ENCODE results near the gene ZNF521. TPM values are rescaled to one million over a fixed set of nuclear protein-coding genes. Genes with fewer than 3 reads are reported as not detected.

Gene ZNF521
- total RNA-seq, 1 donor from 2014 or later: 48.0 TPM

DNA sequence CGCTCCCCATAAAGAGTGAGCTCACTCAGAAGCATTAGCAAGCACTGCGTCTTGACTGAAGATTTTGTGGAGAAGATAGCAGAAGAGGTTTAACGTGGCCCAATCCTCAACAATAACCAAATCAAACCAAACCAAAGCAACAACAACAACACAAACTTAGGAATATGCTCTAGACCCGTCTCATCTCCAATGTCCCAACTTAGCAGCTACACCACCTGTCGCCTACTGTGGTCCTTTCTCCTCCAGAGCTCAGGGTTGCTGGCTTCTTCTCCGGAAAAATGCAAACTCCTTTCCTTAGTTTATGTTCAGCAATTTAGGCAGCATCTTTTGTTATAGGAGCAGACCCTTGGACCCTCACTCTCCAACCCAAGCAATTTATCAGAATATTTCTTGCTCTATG lies 301.4 kb downstream of the ZNF521 start:
- no peaks in the 10 kb centered on the region for H3K4me1 ChIP-seq (ENCODE audit: insufficient read depth, low read length)
- H3K27me3 Mint-ChIP-seq (ENCODE audit: low read depth, unreplicated experiment): peaks cover 14% of the 10 kb centered on the region
- H3K27me3 ChIP-seq (ENCODE audit: insufficient read depth, low read length): no peaks in the 10 kb centered on the region
- no peak overlapping the region for H3K4me3 ChIP-seq (ENCODE audit: insufficient read depth, low read depth, low read length)
- no peak for DNase-seq (ENCODE audit: low read depth)
- no peaks in the 10 kb centered on the region for H3K36me3 ChIP-seq (ENCODE audit: insufficient read depth, low read length)
- H3K4me2 ChIP-seq (ENCODE audit: low read length): no peak overlapping the region
- FAIRE-seq: no peak
- peaks cover 4% of the 10 kb centered on the region for H3K9me3 Mint-ChIP-seq (ENCODE audit: unreplicated experiment)
- TF ChIP-seq, protein P1, sequence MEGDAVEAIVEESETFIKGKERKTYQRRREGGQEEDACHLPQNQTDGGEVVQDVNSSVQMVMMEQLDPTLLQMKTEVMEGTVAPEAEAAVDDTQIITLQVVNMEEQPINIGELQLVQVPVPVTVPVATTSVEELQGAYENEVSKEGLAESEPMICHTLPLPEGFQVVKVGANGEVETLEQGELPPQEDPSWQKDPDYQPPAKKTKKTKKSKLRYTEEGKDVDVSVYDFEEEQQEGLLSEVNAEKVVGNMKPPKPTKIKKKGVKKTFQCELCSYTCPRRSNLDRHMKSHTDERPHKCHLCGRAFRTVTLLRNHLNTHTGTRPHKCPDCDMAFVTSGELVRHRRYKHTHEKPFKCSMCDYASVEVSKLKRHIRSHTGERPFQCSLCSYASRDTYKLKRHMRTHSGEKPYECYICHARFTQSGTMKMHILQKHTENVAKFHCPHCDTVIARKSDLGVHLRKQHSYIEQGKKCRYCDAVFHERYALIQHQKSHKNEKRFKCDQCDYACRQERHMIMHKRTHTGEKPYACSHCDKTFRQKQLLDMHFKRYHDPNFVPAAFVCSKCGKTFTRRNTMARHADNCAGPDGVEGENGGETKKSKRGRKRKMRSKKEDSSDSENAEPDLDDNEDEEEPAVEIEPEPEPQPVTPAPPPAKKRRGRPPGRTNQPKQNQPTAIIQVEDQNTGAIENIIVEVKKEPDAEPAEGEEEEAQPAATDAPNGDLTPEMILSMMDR (IDR thresholded peaks at IDR 0.05; ENCODE audit: insufficient read depth, low read depth, low read length): no peak
- no peak for TF ChIP-seq EZH2 (IDR thresholded peaks at IDR 0.05; ENCODE audit: insufficient read depth, low read length)
- no peak overlapping the region for H3K27ac ChIP-seq (ENCODE audit: low read depth, low read length)
- no peaks in the 10 kb centered on the region for H3K4me1 Mint-ChIP-seq (ENCODE audit: low read depth, unreplicated experiment)
- no peak overlapping the region for H3K9ac ChIP-seq (ENCODE audit: low read length)
- no peaks in the 10 kb centered on the region for H3K9me3 ChIP-seq (ENCODE audit: insufficient read depth, low read depth, low read length)
- no peak overlapping the region for H2AFZ ChIP-seq (ENCODE audit: low read depth, low read length)
- H3K36me3 Mint-ChIP-seq (ENCODE audit: low read depth, unreplicated experiment): no peaks in the 10 kb centered on the region
- H3K27ac Mint-ChIP-seq (ENCODE audit: unreplicated experiment): no peak overlapping the region
- H4K20me1 ChIP-seq (ENCODE audit: insufficient read depth, low read length): no peaks in the 10 kb centered on the region
- no peak overlapping the region for H3K4me3 Mint-ChIP-seq (ENCODE audit: unreplicated experiment)
- H3K79me2 ChIP-seq (ENCODE audit: insufficient read depth, low read length): no peaks in the 10 kb centered on the region

DNA sequence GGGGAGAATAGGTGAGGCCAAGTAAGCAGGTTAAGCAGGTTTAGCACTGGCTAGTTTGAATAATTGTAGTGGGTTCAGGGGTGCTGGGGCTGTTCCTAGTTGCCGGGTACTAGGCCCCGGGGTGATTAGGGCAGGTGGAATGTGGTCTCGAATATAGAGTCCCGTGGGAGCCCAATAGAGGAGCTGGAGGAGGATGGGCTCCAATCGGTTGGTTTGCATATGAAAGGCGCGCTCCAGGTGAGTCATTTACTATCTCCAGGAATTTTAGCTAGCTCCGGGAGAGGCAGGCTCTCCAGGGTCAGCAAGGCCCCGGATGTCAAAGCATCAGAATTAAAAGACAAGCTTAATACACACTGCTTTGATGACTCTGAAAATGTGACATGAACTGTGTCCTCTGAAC lies 304.0 kb downstream of the ZNF521 start:
- Histone ChIP-seq H3K9me3 (ENCODE audit: insufficient read depth, low read depth, low read length) (peaks cover 2% of the 10 kb centered on the region), H3K36me3 (ENCODE audit: insufficient read depth, low read length) (no peaks in the 10 kb centered on the region), H3K27me3 (ENCODE audit: insufficient read depth, low read length) (no peaks in the 10 kb centered on the region), H3K9ac (ENCODE audit: low read length) (no peak overlapping the region), H4K20me1 (ENCODE audit: insufficient read depth, low read length) (no peaks in the 10 kb centered on the region), H3K27ac (ENCODE audit: low read depth, low read length) (no peak overlapping the region), H3K4me2 (ENCODE audit: low read length) (no peak overlapping the region), H3K4me1 (ENCODE audit: insufficient read depth, low read length) (no peaks in the 10 kb centered on the region), H2AFZ (ENCODE audit: low read depth, low read length) (no peak overlapping the region), H3K4me3 (ENCODE audit: insufficient read depth, low read depth, low read length) (no peak overlapping the region), H3K79me2 (ENCODE audit: insufficient read depth, low read length) (no peaks in the 10 kb centered on the region)
- no peaks in the 10 kb centered on the region for H3K4me1 Mint-ChIP-seq (ENCODE audit: low read depth, unreplicated experiment)
- FAIRE-seq (no peak), DNase-seq (ENCODE audit: low read depth) (no peak)
- TF ChIP-seq, protein P1 (IDR thresholded peaks at IDR 0.05; ENCODE audit: insufficient read depth, low read depth, low read length): no peak
- no peak for TF ChIP-seq EZH2 (IDR thresholded peaks at IDR 0.05; ENCODE audit: insufficient read depth, low read length)
- no peak overlapping the region for H3K27ac Mint-ChIP-seq (ENCODE audit: unreplicated experiment)
- peaks cover 19% of the 10 kb centered on the region for H3K27me3 Mint-ChIP-seq (ENCODE audit: low read depth, unreplicated experiment)
- peaks cover 5% of the 10 kb centered on the region for H3K9me3 Mint-ChIP-seq (ENCODE audit: unreplicated experiment)
- H3K36me3 Mint-ChIP-seq (ENCODE audit: low read depth, unreplicated experiment): no peaks in the 10 kb centered on the region
- H3K4me3 Mint-ChIP-seq (ENCODE audit: unreplicated experiment): no peak overlapping the region

DNA sequence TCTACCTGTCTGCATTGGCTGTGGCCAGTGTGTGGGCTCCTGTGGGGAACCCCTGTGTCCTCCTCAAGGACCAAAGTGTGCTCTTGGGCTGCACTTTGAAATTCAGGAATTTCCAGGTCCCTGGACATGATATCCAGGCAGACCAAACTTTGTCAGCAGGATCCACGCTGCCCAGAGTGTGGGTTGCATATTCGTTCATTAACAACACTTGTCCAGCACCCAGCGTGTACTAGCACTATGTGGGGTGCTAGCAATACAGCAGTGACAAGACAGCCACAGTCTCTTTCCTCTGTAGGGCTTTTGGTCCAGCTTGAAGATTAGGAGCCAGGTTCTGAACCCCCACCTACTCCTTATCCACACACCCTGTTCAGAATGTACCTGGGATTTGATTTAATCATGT lies 304.5 kb downstream of the ZNF521 start:
- no peak for FAIRE-seq
- H4K20me1 ChIP-seq (ENCODE audit: insufficient read depth, low read length): no peaks in the 10 kb centered on the region
- H2AFZ ChIP-seq (ENCODE audit: low read depth, low read length): no peak overlapping the region
- no peaks in the 10 kb centered on the region for H3K4me1 ChIP-seq (ENCODE audit: insufficient read depth, low read length)
- no peak for DNase-seq (ENCODE audit: low read depth)
- no peaks in the 10 kb centered on the region for H3K4me1 Mint-ChIP-seq (ENCODE audit: low read depth, unreplicated experiment)
- no peaks in the 10 kb centered on the region for H3K79me2 ChIP-seq (ENCODE audit: insufficient read depth, low read length)
- H3K27ac ChIP-seq (ENCODE audit: low read depth, low read length): no peak overlapping the region
- no peak overlapping the region for H3K4me3 Mint-ChIP-seq (ENCODE audit: unreplicated experiment)
- H3K9ac ChIP-seq (ENCODE audit: low read length): no peak overlapping the region
- H3K27me3 ChIP-seq (ENCODE audit: insufficient read depth, low read length): no peaks in the 10 kb centered on the region
- peaks cover 19% of the 10 kb centered on the region for H3K27me3 Mint-ChIP-seq (ENCODE audit: low read depth, unreplicated experiment)
- no peaks in the 10 kb centered on the region for H3K36me3 Mint-ChIP-seq (ENCODE audit: low read depth, unreplicated experiment)
- peaks cover 2% of the 10 kb centered on the region for H3K9me3 ChIP-seq (ENCODE audit: insufficient read depth, low read depth, low read length)
- H3K27ac Mint-ChIP-seq (ENCODE audit: unreplicated experiment): no peak overlapping the region
- H3K4me3 ChIP-seq (ENCODE audit: insufficient read depth, low read depth, low read length): no peak overlapping the region
- TF ChIP-seq EZH2 (IDR thresholded peaks at IDR 0.05; ENCODE audit: insufficient read depth, low read length): no peak
- TF ChIP-seq, protein P1 (IDR thresholded peaks at IDR 0.05; ENCODE audit: insufficient read depth, low read depth, low read length): no peak
- H3K9me3 Mint-ChIP-seq (ENCODE audit: unreplicated experiment): peaks cover 5% of the 10 kb centered on the region
- H3K4me2 ChIP-seq (ENCODE audit: low read length): no peak overlapping the region
- no peaks in the 10 kb centered on the region for H3K36me3 ChIP-seq (ENCODE audit: insufficient read depth, low read length)
